Activated CD4-positive, alpha-beta T cell treated with anti-CD3 and anti-CD28 coated beads for 48 hours (primary cell): ENCODE data around the gene TOP2A.

Experiments
- DNase-seq: peaks from one replicate; pipeline ENCODE4 v3.0.0-alpha.2; 2020

TOP2A gene

DNA sequence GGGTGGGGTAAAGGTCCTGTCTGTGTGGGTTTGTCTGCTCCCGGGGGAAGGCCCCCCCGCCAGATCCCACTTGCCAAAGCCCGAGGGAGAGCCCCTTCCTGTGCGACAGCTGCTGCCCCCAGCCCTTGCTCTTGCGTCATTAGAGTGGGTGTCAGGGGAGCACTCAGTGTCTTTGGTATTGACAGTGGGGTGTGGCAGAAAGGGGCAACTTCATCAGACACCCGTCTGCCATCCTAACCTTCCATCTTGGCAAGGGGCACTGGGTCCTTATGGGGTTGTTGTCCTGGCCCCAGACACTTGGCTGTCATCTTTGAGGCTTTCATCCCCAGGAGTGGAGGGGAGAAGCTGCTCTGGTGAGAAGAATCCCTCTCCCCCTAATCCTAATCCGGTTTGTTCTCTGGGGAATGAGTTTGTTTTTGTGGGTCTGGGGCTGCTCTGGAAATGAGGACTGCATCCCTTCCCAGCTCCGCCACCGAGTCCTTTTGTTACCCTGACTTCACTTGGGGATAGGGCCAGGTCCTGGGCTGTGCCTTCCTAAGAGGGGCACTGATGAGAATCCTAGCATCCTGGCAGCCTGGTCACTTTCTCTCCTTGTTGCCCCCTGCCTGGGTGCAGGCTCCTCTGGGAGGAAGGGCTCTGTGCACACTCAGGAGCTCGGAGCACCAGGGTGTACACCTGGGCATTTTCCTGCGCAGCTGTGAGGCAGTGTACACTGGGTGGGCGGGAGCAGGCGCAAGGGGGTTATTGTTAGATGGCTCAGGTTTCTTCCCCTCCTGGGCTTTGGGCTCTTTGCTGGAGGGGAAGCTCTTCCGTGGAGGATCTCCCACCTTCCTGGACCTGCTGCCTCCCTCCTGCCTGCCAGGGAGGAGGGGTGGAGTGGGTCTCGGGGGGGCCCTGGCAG is 74.2 kb downstream of the TOP2A start:
- DNase-seq, result no peak

DNA sequence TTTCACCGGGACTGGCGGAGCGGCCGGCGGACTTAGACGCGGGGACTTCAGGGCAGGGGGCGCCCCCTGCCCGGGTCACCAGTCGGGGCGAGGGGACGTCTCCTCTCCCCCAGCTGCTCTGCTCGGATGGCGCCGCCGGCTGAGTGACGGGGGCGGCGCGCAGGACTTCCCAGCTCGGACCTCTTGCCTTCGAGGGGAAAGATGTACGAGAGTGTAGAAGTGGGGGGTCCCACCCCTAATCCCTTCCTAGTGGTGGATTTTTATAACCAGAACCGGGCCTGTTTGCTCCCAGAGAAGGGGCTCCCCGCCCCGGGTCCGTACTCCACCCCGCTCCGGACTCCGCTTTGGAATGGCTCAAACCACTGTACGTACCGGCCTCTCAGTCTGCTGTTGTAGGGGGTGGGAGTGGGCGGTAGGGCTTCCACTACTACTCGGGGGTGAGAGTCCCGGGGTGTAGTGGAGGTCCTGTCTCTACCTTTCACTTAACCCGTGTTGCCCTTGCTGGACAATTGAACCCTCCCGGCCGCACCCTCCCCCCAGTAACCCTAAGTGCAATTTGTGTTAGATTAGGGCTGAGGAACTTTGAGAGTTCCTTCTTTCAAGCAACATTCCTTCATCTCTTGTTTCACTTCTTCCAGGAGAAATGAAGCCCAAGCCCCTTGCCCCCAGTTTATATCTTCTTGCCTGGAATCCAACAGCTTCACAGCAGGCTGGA is 75.0 kb downstream of the TOP2A start:
- no peak for DNase-seq

DNA sequence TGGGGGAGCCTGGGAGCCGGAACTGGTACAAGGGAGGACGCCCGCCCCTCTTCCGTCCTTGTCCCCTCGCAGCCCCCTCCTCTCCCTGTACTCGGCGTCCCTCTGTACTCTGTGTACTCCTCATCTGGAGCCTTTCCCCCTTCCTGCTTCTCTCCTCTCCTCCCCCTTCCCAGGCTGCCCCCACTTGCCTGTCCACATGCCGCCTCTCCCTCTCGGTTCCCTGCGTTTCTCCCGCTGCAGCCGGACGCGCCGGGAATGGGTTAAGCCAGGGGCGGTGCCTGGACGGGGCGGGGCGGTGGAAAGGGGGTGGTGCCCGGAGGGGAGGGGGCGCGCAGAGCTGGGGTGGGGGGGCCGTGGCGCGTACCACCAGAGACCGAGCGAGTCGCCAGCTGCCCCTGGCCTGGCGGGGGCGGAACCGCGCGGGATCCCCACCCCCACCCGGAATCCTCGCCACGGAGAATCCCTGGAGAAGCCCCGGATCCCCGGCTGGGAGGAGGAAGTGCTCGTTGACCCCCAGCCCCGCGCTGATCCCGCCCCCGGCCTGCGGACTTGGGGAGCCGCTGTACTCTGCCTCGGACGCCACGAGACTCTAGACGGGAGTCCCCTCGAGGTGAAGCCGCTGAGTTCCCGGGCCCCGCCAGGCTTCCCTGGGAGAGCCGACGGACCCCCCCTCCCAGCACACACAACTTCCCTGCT is 75.7 kb downstream of the TOP2A start:
- no peak for DNase-seq

DNA sequence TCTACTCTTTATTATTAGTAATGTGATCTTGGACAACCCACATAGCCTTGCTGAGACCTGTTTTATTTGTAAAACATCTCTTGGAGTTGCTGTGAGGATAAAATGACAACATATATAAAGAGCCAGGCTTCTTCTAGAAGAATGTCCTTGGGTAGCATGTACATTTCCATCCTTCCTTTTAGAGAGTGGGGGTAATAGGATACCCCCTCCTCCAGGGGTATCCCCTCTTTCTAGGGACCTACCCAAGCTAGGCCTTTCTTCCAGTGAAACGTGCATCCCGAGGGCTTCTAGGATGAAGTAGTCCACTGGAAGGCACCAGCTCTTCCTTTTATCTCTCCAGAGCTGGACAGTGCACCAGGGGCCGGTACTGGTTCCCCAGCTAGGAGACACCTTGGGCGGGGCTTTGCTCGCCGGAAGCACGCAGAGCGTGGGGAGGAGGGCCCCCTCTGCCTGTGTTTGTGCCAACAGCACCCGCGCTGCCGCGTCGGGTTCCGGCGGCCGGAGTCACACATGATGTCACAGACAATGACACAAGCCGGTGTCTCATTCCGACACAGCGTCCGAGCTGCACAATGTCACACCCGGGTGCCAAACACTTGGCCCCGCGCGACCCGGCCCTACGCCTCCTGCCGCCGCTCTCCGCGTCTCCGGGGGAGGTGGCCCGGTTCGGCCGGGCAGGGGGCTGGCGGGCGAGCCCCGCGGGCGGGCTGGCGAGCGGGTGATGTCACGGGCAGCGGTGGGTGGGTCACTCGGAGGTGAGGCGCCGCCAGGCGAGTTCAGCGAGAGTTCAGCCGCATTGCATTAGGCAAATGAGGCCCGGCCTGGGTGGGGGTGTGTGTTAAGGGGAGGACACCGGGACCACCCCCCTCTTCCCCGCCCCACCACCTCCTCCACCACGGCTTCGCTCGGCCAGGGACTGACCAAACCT is 76.6 kb downstream of the TOP2A start:
- DNase-seq, result peak; percentile 90

DNA sequence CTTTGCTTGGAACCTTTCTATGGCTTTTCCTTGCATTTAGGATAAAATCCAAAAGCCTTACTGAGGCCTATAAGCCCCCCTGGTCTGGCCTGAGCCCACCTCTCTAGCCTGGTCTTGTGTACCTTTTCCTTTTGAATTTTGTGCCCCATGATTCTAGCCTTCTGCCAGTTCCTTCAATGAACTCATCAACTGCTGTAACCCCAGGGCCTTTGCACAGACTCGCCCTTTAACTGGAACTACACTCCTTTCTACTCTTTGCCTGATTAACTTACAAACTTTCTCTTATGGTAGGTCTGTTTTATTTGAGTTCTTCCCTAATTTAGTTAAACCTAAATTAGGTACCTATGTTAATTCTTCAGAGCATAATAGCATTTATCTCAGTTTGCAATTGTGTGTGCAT is 77.4 kb downstream of the TOP2A start:
- DNase-seq, result no peak

DNA sequence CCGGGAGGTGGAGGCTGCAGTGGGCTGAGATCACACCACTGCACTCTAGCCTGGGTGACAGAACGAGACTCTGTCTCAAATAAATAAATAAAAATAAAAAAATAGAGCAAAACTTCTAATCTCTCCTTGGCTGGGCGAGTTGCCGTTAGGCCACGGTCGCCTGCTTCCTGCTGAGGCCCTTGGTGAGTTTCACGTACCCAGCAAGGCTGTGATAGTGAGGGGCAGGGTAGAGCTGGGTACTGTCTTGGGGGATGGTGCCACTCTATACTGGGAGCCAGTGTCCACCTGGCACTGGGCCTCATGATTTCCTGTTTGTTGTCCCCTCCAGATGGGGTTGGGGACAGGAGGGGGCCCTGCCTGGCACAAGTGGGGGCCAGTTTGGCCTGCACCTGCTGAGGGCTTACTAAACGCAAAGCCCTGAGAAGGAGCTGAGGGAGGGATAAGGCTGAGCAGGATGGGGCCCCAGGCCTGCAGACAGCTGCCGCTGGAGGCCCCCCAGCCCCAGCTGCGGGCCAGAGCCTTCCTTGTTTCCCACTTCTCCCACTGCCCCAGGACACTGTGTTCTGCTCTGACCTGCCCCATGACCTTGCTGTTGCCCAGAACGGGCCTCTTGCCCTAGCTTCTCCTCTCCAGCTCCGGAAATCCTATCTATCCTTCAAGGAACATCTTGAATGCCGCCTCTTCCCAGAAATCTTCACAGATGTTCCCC is 78.6 kb downstream of the TOP2A start:
- DNase-seq, result no peak
